Keratinocyte (primary cell): ENCODE data around the gene HNRNPU.

Experiments
- EZH2 ChIP-seq: IDR thresholded peaks from one replicate; pipeline ENCODE4 v1.6.1; 2012; ENCODE audit warnings: inconsistent platforms, mild to moderate bottlenecking, low read length, moderate library complexity
- TF ChIP-seq, protein P1 (sequence below), 3 experiments: IDR thresholded peaks in 1 of 3; conservative IDR thresholded peaks in 1 of 3; optimal IDR thresholded peaks in 1 of 3; 2 replicates in 2 of 3; 3 replicates in 1 of 3; pipeline versions ENCODE3 to v1.5.1; 2011; ENCODE audit warnings: low read length in 3 of 3, mild to moderate bottlenecking in 3 of 3, moderate library complexity in 2 of 3, control low read depth in 1 of 3, inconsistent platforms in 1 of 3; ENCODE audit not compliant: insufficient read depth in 2 of 3; ENCODE audit errors: extremely low read depth in 1 of 3

DNA sequence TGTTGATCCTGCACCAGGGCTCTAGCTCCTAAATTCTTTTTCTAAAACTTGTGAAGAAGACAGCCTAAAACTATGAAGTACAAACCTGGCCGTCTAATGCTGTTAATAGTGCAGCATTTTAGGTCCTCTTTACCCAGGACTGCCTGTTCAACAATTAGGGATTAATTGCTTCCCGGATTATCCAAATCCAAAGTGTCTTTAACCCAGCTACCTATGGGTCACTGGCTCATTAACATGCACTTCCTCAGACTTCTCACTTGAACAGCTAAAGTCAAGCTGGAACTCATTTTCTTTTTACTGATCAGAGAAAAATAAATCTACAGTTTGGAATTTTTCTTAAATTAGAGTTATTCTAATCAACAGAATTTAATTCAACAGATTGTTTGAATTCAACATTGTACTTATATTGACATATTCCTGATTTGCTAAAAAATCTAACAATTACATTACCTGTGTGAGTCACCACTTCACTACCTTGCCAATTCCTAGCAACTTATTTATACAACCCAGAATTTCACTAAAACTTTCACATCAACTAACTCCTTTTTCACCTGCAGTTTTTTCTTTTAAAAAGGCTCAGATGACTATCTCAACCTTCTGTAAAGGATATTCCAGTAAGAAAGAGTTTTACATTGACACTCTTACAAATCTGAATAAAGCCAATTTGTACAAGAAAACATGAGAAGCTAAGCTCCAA, 3.3 kb downstream of the HNRNPU start:
- TF ChIP-seq, protein P1, sequence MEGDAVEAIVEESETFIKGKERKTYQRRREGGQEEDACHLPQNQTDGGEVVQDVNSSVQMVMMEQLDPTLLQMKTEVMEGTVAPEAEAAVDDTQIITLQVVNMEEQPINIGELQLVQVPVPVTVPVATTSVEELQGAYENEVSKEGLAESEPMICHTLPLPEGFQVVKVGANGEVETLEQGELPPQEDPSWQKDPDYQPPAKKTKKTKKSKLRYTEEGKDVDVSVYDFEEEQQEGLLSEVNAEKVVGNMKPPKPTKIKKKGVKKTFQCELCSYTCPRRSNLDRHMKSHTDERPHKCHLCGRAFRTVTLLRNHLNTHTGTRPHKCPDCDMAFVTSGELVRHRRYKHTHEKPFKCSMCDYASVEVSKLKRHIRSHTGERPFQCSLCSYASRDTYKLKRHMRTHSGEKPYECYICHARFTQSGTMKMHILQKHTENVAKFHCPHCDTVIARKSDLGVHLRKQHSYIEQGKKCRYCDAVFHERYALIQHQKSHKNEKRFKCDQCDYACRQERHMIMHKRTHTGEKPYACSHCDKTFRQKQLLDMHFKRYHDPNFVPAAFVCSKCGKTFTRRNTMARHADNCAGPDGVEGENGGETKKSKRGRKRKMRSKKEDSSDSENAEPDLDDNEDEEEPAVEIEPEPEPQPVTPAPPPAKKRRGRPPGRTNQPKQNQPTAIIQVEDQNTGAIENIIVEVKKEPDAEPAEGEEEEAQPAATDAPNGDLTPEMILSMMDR (optimal IDR thresholded peaks at IDR 0.05 in 1 of 3, IDR thresholded peaks at IDR 0.05 in 1 of 3, conservative IDR thresholded peaks at IDR 0.05 in 1 of 3; ENCODE audit: extremely low read depth in 1 of 3, insufficient read depth in 2 of 3, low read length in 3 of 3), result no peak
- TF ChIP-seq EZH2, result no peak
